Trophoblast cell (in vitro differentiated cells and primary cell): ENCODE results near the gene MRPL32.

ENCODE experiments used
- DNase-seq, 2 donors: peaks; one replicate each; pipeline ENCODE4 v3.0.0-alpha.2; 2016
- H2AFZ ChIP-seq: 2 replicates; pipeline ENCODE4 v1.6.1; 2013; ENCODE audit warnings: low read length, moderate library complexity, mild to moderate bottlenecking; ENCODE audit not compliant: insufficient read depth, poor library complexity
- H2AK5ac ChIP-seq: 2 replicates; pipeline ENCODE4 v1.6.1; 2013; ENCODE audit warnings: mild to moderate bottlenecking, low read length
- H2BK120ac ChIP-seq: 2 replicates; pipeline ENCODE4 v1.6.1; 2013; ENCODE audit warnings: low read length, mild to moderate bottlenecking, moderate library complexity; ENCODE audit not compliant: insufficient read depth, poor library complexity
- H2BK12ac ChIP-seq: 2 replicates; pipeline ENCODE4 v1.6.1; 2013; ENCODE audit warnings: mild to moderate bottlenecking, low read length, moderate library complexity
- H2BK5ac ChIP-seq: 2 replicates; pipeline ENCODE4 v1.6.1; 2013; ENCODE audit warnings: low read length, low read depth, moderate library complexity, mild to moderate bottlenecking; ENCODE audit not compliant: poor library complexity
- H3K14ac ChIP-seq: 2 replicates; pipeline ENCODE4 v1.6.1; 2013; ENCODE audit warnings: mild to moderate bottlenecking, low read length
- H3K18ac ChIP-seq: 2 replicates; pipeline ENCODE4 v1.6.1; 2013; ENCODE audit warnings: mild to moderate bottlenecking, low read length
- H3K23ac ChIP-seq: 2 replicates; pipeline ENCODE4 v1.6.1; 2013; ENCODE audit warnings: low read length
- H3K27ac ChIP-seq: 2 replicates; pipeline ENCODE4 v1.5.1; 2013; ENCODE audit warnings: low read depth, mild to moderate bottlenecking, inconsistent platforms, low read length, moderate library complexity
- H3K27me3 ChIP-seq: 2 replicates; pipeline ENCODE4 v1.6.1; 2013; ENCODE audit warnings: inconsistent platforms, mild to moderate bottlenecking, low read length, moderate library complexity; ENCODE audit not compliant: insufficient read depth
- H3K36me3 ChIP-seq, 2 experiments: 1 replicate in 1 of 2; 2 replicates in 1 of 2; pipeline ENCODE4 v1.6.1; 2013; ENCODE audit warnings: low read length in 2 of 2, mild to moderate bottlenecking in 2 of 2, moderate library complexity in 1 of 2; ENCODE audit not compliant: insufficient read depth in 2 of 2, control insufficient read depth in 1 of 2
- H3K4ac ChIP-seq: 2 replicates; pipeline ENCODE4 v1.6.1; 2013; ENCODE audit warnings: low read depth, mild to moderate bottlenecking, low read length, moderate library complexity
- H3K4me1 ChIP-seq, 2 experiments: 1 replicate in 1 of 2; 2 replicates in 1 of 2; pipeline ENCODE4 v1.6.1; 2013; ENCODE audit warnings: low read length in 2 of 2, mild to moderate bottlenecking in 2 of 2, moderate library complexity in 1 of 2; ENCODE audit not compliant: insufficient read depth in 2 of 2, control insufficient read depth in 1 of 2
- H3K4me2 ChIP-seq: 2 replicates; pipeline ENCODE4 v1.6.1; 2013; ENCODE audit warnings: inconsistent platforms, mild to moderate bottlenecking, low read length, moderate library complexity
- H3K4me3 ChIP-seq: 2 replicates; pipeline ENCODE4 v1.5.1; 2013; ENCODE audit warnings: mild to moderate bottlenecking, low read depth, low read length, inconsistent platforms
- H3K79me1 ChIP-seq: one replicate; pipeline ENCODE4 v1.6.1; 2013; ENCODE audit warnings: low read length
- H3K79me2 ChIP-seq: 2 replicates; pipeline ENCODE4 v1.6.1; 2013; ENCODE audit warnings: low read length, mild to moderate bottlenecking; ENCODE audit not compliant: control insufficient read depth, insufficient read depth, poor library complexity
- H3K9ac ChIP-seq: 2 replicates; pipeline ENCODE4 v1.6.1; 2013; ENCODE audit warnings: mild to moderate bottlenecking, low read length
- H3K9me3 ChIP-seq: 2 replicates; pipeline ENCODE4 v1.6.1; 2013; ENCODE audit warnings: low read depth, mild to moderate bottlenecking, control low read depth, inconsistent platforms, low read length; ENCODE audit not compliant: insufficient read depth
- H4K12ac ChIP-seq: 2 replicates; pipeline ENCODE4 v1.6.1; 2013; ENCODE audit warnings: low read depth, mild to moderate bottlenecking, low read length, moderate library complexity
- H4K8ac ChIP-seq: 2 replicates; pipeline ENCODE4 v1.6.1; 2013; ENCODE audit warnings: low read depth, mild to moderate bottlenecking, low read length, moderate library complexity
- H4K91ac ChIP-seq: one replicate; pipeline ENCODE4 v1.6.1; 2013; ENCODE audit warnings: low read depth, mild to moderate bottlenecking, low read length, moderate library complexity
- WGBS: extraction: QIAGEN DNeasy Blood & Tissue Kit; methylation state at CpG from one replicate; pipeline ENCODE4 v1.1.7; 2013; ENCODE audit warnings: missing lambda C conversion rate; ENCODE audit not compliant: insufficient read length, insufficient coverage; ENCODE audit errors: extremely low coverage; 5-methylcytosine and 5-hydroxymethylcytosine counted together

Gene MRPL32

DNA sequence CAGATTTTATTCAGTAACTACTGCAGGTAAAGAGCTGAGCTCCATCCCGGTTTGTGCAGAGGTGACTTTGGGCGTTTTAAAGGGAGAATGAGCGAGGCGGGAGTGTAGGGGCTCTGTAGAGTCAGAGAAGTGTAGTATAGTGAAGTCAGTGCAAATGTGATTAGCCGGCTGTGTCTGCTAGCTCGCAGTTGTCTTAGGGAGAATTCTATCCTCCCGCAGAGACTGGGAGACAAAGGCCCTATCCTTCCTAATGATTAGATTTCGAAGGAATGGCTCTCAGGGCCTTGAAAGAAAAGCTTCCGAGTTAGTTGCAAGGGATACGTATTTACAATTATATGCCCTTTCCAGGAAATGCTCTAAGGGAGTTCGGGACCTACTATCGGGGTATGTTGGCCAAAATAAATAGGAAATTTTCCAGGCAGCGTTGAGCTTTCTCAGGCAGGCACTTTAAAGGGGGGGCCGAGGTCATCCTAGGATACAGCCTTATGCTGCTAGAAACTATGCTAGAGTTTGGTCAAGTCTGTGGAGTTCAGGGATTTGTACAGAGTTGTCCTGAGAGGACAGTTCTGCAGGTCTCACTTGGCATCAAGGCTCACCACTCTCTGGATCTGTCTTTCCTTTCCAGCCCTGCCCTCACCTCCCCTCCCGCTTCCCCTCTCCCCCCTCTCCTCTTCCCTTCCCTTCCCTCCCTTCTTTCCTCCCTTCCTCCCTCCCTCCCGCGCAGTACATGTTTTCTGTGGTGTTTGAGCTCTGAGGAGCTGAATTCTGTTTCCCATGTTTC is 825 bp downstream of the MRPL32 start:
- Histone ChIP-seq H2AFZ (peak overlapping the region; percentile 27), H2AK5ac (no peak overlapping the region), H3K14ac (no peak overlapping the region), H3K23ac (no peak overlapping the region), H3K9ac (peak overlapping the region; percentile 99), H4K91ac (no peak overlapping the region), H3K18ac (no peak overlapping the region), H3K36me3 (peaks cover 0 to 11% of the 10 kb centered on the region in 2 experiments), H3K4ac (peak overlapping the region; percentile 70), H2BK12ac (no peak overlapping the region), H3K4me3 (peak overlapping the region; percentile 94), H4K8ac (peak overlapping the region; percentile 89), H3K79me2 (peaks cover 13% of the 10 kb centered on the region), H3K9me3 (no peaks in the 10 kb centered on the region), H4K12ac (peak overlapping the region; percentile 16), H3K79me1 (peaks cover 5% of the 10 kb centered on the region), H3K27me3 (no peaks in the 10 kb centered on the region), H3K4me2 (peak overlapping the region; percentile 90), H2BK120ac (no peak overlapping the region), H3K4me1 (no peaks in the 10 kb centered on the region), H2BK5ac (no peak overlapping the region), H3K27ac (no peak overlapping the region)
- DNase-seq, result peak in 1 of 2 donors; percentile 13
- no CpG with 5 or more reads among the region's 17 CpGs for WGBS

DNA sequence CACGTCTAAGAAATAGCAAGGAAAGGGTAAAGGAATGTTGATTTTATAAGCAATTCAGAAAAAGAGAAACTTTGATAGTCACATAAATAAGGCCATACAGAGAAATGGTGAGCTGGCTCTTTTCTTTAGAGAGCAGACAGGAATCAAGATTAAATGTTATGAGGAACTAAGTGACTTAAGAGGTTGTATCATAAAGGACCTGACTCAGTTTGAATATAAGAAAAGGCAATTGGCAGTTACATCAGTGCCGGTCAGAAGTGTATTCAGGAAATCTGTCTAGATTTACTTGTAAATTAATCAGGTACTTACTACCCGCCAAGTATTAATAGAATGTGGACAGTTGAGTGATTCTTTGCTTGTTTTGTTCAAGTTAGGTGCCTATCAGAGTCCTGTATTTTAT is 2.1 kb downstream of the MRPL32 start:
- Histone ChIP-seq H3K4me3 (no peak overlapping the region), H3K23ac (no peak overlapping the region), H2BK12ac (no peak overlapping the region), H3K18ac (no peak overlapping the region), H3K4ac (no peak overlapping the region), H3K27ac (no peak overlapping the region), H4K8ac (no peak overlapping the region), H2BK5ac (no peak overlapping the region), H4K12ac (no peak overlapping the region), H4K91ac (no peak overlapping the region), H2BK120ac (no peak overlapping the region), H3K14ac (no peak overlapping the region), H3K79me1 (peaks cover 5% of the 10 kb centered on the region), H3K27me3 (no peaks in the 10 kb centered on the region), H2AFZ (no peak overlapping the region), H3K79me2 (peaks cover 13% of the 10 kb centered on the region), H2AK5ac (no peak overlapping the region), H3K4me2 (no peak overlapping the region), H3K9ac (no peak overlapping the region), H3K4me1 (no peaks in the 10 kb centered on the region), H3K9me3 (no peaks in the 10 kb centered on the region), H3K36me3 (peaks cover 6 to 13% of the 10 kb centered on the region in 2 experiments)
- WGBS, result no CpG with 5 or more reads among the region's 3 CpGs
- DNase-seq, result no peak

DNA sequence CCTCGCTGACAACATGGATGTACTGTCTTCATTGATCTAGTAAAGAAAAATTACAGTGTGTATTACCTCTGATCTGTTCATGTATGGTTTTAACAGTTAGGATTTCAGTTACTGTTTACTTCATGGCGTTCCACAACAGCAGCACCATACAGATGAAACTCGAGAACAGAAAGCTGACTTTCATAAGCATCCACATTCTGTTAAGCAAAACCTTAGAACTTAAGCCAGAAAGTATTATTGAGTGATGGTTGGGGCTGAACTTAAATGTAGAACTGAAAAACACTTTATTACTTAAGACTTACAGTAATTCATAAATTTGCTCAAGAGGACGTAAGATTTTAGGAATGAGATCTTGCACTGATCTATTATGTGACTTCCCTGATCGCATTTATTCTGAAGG is 3.7 kb downstream of the MRPL32 start:
- Histone ChIP-seq H2BK120ac (no peak overlapping the region), H3K4ac (no peak overlapping the region), H2BK12ac (no peak overlapping the region), H4K8ac (no peak overlapping the region), H2AFZ (no peak overlapping the region), H3K4me1 (no peaks in the 10 kb centered on the region), H3K4me3 (no peak overlapping the region), H4K12ac (no peak overlapping the region), H3K18ac (no peak overlapping the region), H3K79me1 (peaks cover 5% of the 10 kb centered on the region), H3K36me3 (peaks cover 6 to 13% of the 10 kb centered on the region in 2 experiments), H3K27ac (no peak overlapping the region), H2AK5ac (no peak overlapping the region), H3K9me3 (no peaks in the 10 kb centered on the region), H4K91ac (no peak overlapping the region), H3K14ac (no peak overlapping the region), H2BK5ac (no peak overlapping the region), H3K9ac (no peak overlapping the region), H3K79me2 (peaks cover 7% of the 10 kb centered on the region), H3K23ac (no peak overlapping the region), H3K4me2 (no peak overlapping the region), H3K27me3 (no peaks in the 10 kb centered on the region)
- DNase-seq, result no peak
- no CpG with 5 or more reads among the region's 5 CpGs for WGBS

DNA sequence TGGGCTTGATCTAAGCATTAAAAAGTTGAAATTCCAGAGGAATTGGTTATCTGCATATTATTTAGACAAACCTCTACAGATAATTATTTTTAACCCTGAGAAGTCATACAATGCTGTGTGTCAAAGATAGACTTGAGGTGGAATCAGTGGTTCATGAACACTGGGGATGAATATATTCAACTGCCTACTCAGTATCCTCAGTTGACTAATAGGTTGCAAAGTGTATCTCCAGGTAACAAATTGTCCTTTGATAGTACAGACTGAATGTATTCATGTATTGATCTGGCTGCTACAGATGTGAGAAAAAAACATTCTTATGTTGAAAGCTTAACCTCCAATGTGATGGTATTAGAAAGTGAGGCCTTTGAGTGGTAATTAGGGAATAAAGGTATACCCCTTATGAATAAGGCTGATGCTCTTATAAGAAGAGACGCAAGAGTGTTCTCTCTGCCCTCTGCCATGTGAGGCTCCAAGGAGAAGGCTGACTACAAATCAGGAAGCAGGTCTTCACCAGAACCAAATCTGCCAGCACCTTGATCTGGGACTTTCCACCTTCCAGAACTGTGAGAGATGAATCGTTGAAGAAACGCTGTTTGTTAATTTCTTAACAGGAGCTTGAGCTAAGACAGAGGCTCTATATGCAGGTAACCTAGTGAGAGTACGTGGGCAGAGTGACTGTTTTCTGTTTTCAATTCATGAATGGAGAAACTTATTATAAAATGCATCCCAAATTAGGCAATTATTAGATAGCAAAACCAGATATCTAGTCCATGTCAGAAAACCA is 7.5 kb downstream of the MRPL32 start:
- Histone ChIP-seq H2AK5ac (no peak overlapping the region), H4K12ac (no peak overlapping the region), H3K9me3 (no peaks in the 10 kb centered on the region), H3K23ac (no peak overlapping the region), H2BK5ac (no peak overlapping the region), H3K79me2 (no peaks in the 10 kb centered on the region), H3K27me3 (no peaks in the 10 kb centered on the region), H3K4ac (no peak overlapping the region), H3K27ac (no peak overlapping the region), H4K8ac (no peak overlapping the region), H2BK120ac (no peak overlapping the region), H4K91ac (no peak overlapping the region), H3K18ac (no peak overlapping the region), H2AFZ (no peak overlapping the region), H3K4me2 (no peak overlapping the region), H3K79me1 (no peaks in the 10 kb centered on the region), H3K14ac (no peak overlapping the region), H3K4me1 (no peaks in the 10 kb centered on the region), H3K36me3 (peaks cover 6 to 13% of the 10 kb centered on the region in 2 experiments), H3K9ac (no peak overlapping the region), H3K4me3 (no peak overlapping the region), H2BK12ac (no peak overlapping the region)
- no peak for DNase-seq
- WGBS, result no CpG with 5 or more reads among the region's 4 CpGs
